GM20431 (cell line): ENCODE results near the gene TGFBR1.

Experiments used
- in situ Hi-C: fragments of 300-500 bp; cut with MseI, MboI; formaldehyde crosslinking; loops from one replicate; pipeline ENCODE4 v1.15.0; 2020; ENCODE audit warnings: low sequenced_read_pairs; ENCODE audit not compliant: unreplicated experiment

The TGFBR1 gene

DNA sequence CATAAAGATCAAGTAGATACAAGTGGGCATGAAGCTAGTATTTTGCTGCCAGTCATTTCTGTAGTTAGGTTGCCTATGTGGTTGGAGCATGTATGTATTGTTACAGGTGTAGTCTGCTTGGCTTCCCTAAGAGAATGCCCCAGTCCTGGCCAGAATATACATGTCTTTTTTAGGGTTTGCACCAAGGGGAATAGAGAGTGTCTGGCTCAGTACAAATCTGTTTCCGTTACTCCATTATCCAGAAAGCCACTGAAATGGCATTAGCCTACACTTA, 23.2 kb downstream of the TGFBR1 start:
- in situ Hi-C loops: loop anchor here (25.0 kb wide), 1 partner anchor 266 kb away; no protein-coding TSS in a partner anchor

DNA sequence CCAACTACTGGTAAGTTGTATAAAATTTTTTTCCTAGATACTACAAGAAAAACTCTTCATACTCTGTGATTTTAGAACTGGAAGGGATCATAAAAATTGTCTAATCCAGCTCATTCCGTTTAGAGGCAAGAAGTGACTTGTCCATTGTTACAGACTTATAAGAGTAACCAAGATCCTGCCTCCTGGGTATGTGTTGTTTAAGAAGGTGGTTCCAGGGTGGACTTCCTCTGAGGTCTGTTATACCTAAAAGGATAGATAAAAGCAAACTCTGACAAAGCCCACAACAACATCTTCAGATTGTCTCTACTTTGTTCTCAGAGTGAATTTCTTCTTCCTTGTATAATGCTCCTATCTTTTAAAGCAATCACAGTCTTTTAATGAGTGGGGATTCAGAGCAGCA, 24.2 kb downstream of the TGFBR1 start:
- in situ Hi-C loops: loop anchor here (25.0 kb wide), 1 partner anchor 267 kb away; no protein-coding TSS in a partner anchor

DNA sequence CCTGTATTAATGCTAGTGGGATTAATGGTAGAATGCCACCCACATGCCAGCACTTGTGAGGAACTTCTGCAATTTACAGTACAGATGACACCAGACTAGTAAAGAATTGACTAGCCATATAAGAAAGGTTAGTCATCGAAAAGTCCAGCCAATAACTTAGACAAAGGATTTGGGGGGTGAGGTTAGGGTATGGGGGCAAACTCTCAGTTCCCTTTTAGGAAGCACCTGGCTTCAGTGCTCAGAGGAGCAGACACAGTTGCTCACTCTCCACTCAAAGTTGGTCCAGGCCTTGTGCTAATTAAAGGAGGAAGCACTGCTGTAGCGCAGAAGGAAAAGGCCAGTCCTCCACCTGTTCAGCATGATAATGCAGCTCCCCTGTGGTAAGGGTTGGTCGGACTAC, 25.2 kb downstream of the TGFBR1 start:
- in situ Hi-C loops: loop anchor here (25.0 kb wide), 1 partner anchor 268 kb away; no protein-coding TSS in a partner anchor

DNA sequence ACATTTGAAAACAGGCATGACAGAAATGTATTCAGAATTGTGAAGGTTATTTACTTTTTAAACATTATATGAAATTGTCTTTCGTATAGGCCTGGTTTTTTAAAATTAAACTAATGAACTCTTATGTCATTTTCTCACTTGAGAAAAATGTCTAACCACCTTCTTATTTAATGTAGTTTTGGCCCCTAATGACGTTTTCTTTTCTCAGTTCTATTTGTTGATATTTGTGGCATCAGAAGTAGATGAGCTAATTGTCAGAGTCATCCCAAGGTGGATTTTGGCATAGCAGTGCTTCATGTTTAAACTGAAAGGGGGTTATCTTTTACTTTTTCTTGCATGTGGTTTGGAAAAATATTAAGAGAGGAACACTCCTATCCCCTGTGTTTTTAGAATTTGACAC, 28.2 kb downstream of the TGFBR1 start:
- in situ Hi-C loops: loop anchor here (25.0 kb wide), 1 partner anchor 271 kb away; no protein-coding TSS in a partner anchor

DNA sequence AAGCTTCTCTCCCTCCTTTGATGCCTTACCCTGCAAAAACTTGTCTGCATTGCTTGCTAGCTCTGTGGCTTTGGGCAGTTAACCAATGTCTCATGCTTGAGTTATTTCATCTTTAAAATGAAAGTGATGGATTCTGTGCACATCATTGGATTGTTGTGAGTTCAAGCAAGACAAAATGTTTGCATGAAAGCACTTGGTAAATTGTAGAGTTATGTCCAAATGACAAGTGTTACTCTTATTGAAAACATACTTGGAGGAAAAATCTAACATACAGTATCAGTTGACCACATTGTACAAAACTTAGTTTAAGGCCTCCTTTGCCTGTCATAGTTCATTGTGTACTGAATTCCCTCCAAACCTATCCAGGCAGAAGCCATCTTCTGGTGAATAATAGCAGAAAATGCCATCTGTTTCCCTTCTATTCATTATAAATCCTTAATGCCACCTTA, 30.0 kb downstream of the TGFBR1 start:
- in situ Hi-C loops: loop anchor here (25.0 kb wide), 1 partner anchor 273 kb away; no protein-coding TSS in a partner anchor

DNA sequence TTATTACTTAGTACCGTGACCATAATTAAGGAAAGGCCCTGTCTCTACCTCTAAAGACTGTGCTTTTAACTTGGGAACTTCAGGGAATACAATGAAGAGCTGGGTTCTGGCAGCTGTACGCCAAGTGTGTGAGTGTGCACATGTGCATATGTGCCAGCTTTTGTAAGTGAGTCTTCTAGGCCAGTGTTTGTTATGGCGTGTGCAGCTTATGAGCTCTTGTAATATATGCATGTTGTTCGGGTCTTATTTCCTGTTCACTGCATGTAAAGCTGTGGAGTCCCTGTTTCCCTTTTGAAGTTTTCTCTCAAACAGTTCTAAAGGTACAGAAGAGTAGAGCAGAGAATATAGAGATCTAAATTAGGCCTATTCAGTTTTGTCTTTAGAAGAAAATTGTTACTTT, 30.5 kb downstream of the TGFBR1 start:
- in situ Hi-C loops: loop anchor here (25.0 kb wide), 1 partner anchor 273 kb away; no protein-coding TSS in a partner anchor

DNA sequence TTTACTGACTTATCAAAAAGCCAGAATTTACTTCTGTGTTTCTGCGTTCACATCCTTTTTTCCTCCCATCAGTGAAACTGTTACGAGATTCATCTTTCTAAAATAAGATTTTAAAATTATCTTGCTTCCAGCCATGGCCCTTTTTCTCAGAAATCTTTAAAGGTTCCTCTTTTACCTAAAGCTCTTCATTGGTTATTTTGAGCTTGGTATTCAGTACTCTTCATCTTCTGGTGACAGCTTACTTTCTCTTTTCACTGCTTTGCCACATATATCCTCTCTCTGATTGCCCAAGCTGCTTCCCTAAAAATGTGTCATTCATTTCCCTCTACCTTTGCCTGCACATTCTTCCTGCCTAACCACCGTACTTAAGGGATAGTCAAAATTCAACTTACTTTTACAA, 32.3 kb downstream of the TGFBR1 start:
- in situ Hi-C loops: loop anchor here (25.0 kb wide), 1 partner anchor 275 kb away; no protein-coding TSS in a partner anchor

DNA sequence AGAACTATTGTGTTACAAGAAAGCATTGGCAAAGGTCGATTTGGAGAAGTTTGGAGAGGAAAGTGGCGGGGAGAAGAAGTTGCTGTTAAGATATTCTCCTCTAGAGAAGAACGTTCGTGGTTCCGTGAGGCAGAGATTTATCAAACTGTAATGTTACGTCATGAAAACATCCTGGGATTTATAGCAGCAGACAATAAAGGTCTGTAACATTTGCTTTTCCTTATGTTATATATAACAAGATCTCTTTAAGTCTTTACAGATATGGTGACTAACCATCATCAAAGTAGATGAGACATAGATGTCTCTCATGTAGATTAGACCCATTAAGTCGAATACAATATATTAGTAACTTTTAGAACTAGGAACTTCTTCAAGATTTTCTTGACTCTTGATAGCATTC, 33.0 kb downstream of the TGFBR1 start:
- in situ Hi-C loops: loop anchor here (25.0 kb wide), 1 partner anchor 276 kb away; no protein-coding TSS in a partner anchor

DNA sequence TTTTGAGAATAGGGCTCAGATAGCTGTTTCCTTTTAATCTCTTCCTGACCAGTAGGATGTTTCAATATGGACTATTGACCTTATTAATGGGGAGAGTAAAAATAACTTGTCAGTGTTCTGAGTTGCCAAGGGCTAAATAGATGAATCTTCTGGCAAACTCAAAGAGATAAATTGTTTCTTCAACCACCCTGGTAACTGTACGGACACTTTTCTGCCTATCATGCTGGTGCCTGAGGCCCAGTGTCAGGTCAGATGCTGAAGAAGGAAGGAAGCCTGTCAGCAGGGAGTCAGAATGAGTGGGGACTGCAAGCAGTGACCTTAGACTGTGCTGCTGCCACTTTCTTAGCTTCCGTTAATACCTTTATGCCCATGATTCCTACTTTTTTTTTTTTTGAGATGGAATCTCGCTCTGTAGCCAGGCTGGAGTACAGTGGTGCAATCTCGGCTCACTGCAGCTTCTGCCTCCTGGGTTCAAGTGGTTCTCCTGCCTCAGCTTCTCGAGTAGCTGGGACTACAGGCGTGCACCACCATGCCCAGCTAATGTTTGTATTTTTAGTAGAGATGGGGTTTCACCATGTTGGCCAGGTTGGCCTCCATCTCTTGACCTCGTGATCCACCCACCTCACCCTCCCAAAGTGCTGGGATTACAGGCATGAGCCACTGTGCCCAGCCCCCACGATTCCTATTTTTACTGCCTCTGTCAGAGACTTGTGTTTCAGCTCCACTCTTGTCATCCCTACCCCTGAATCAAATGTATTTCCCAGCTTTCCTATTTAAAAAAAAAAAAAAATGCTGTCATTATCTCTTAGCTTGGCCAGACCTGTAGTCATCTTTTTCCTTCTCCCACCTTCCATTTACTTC, 33.7 kb downstream of the TGFBR1 start:
- in situ Hi-C loops: loop anchor here (25.0 kb wide), 1 partner anchor 276 kb away; no protein-coding TSS in a partner anchor

DNA sequence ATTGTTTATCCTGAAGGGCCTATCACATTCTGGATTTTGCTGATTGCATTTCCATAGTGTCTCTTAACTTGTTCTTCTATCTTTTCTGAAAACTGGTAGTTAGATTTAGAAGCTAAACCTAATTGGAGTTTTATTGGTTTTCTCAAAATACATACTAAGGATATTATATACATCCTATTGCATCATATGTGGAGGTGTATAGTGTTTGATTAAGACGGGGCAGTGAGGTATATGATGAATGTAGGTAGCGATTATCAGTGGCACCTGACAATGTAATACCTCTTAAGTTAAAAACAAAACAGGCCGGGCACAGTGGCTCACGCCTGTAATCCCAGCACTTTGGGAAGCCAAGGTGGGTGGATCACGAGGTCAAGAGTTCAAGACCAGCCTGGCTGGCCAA, 35.0 kb downstream of the TGFBR1 start:
- in situ Hi-C loops: loop anchor here (10.0 to 25.0 kb wide), 2 partner anchors 135 to 278 kb away; no protein-coding TSS in a partner anchor

DNA sequence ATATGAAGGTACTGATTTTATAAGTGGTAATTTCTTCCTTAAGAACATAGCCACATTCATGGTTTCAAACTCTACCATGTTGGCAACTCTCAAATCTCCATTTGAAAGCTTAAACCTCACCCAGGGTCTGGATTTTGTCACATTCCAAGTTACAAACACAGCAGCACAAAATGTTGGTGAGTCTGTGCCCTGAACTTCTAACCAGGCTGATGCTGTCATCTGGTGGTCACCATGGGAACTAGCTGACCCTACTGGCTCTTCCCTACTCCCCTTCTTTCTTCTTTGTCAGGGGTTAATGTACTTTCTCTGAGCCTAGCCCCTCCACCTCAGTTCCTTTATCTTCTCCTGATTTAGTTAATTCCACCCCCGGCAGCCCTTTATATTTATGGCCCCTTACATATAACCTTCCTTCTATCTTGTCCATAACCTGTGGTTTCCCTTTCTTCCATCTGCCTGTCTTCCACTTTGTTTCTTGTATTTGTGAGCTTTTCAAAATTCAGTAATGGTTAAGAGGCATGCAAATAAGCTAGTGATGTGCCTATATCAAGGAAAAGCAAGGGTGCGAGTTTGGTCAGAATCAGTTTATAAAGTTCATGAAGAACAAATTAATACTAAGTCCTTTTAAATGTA, 35.9 kb downstream of the TGFBR1 start:
- in situ Hi-C loops: loop anchor here (10.0 to 25.0 kb wide), 2 partner anchors 136 to 278 kb away; no protein-coding TSS in a partner anchor

DNA sequence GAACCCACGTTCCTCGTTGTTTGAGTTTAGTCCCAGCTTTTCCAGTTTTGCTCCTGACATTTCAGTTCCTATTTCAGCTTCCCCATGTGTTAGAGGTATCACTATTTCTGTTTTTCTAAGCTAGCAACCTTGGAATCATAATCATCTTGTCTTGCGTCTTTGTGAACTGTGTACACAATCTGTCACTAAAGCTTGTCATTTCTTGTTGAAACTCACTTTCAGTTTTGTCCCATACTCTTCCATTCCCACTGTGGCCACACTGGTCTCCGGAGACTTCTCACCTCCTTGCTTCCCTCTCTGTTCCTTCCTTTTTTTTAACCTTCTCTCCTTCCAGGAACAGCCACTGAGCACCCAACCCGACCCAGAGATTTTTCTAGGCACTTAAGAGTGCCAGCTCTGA, 36.9 kb downstream of the TGFBR1 start:
- in situ Hi-C loops: loop anchor here (10.0 to 25.0 kb wide), 2 partner anchors 137 to 280 kb away; no protein-coding TSS in a partner anchor

DNA sequence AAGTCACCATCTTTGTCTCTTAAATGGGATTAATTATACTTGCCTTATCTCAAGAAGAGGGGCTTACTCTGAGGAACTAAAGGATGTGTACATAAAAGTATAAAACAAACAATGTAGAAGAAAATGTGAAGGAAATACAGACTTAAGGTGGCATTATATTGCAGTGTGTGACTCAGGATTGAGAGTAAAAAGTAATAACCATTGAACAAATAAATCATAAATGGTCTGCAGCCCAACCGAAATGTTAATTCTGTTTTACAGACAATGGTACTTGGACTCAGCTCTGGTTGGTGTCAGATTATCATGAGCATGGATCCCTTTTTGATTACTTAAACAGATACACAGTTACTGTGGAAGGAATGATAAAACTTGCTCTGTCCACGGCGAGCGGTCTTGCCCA, 37.4 kb downstream of the TGFBR1 start:
- in situ Hi-C loops: loop anchor here (10.0 to 25.0 kb wide), 2 partner anchors 137 to 280 kb away; no protein-coding TSS in a partner anchor

DNA sequence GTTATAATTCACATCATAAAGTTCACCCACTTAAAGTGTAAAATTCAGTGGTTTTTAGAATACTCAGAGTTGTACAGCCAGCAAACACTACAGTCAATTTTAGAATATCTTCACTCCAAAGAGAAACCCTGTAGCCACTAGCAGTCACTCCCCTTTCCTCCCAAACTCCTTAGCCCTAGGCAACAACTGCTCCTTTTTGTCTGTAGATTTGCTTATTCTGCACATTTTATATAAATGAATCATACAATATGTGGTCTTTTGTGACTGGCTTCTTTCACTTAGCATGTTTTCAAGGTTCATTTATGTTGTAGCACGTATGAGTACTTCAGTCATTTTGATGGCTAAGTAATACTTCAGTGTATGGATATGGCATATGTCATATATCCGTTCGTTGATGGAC, 38.7 kb downstream of the TGFBR1 start:
- in situ Hi-C loops: loop anchor here (10.0 to 25.0 kb wide), 2 partner anchors 139 to 281 kb away; no protein-coding TSS in a partner anchor

DNA sequence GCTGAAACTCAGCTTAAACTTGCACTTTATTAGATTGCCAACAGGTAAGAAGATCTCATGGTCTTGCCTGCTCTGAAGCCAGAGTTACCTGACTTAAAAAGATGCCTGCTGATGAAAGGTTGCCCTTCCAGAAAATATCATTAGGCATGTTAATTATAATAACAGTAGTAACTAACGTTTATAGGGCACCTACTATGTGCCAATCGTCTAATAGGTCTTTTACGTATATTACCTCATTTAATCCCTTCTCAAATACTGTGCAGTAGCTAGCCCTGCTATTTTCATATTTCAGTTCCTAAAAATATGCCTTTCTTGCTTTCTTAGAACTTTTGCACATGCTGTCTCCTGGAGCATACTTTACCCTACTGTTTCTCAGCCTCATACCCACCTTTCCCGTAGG, 40.1 kb downstream of the TGFBR1 start:
- in situ Hi-C loops: loop anchor here (10.0 to 25.0 kb wide), 2 partner anchors 140 to 283 kb away; no protein-coding TSS in a partner anchor

DNA sequence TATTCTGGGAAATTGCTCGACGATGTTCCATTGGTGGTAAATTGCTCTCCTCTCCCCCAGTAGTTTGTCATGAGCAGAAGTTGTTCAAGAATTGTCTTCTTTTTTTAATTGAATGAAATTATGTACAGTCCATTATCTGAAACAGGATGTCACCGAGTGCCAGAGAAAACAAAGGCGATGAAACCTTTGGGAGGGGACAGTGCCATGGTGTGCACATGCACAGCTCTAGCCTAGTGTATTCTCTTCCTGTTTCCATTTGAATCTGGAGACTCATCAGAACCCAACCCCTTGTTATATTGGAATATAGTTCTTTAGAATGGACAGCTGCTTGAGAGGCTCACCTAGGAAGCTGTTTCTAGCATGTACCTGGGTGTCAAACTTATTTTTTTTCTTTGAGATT, 41.7 kb downstream of the TGFBR1 start:
- in situ Hi-C loops: loop anchor here (10.0 to 25.0 kb wide), 2 partner anchors 142 to 284 kb away; no protein-coding TSS in a partner anchor

DNA sequence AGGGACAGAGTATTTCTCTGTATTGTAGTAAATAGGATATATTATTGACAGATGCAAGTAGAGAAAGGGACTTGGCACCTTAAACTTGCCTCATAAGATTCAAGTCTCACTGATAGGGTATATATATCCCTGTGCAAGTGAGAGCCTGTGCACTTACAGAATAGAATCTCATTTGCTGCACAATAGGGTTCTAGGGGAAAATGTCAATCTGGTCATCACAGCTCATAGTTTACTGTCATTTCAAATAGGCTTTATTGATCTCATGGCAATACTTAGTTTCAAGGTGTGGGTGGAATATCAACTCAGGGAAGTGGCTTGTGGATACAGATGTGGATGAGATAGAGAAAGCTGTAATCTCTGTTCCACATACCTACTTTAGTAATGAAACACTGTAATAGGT, 42.3 kb downstream of the TGFBR1 start:
- in situ Hi-C loops: loop anchor here (10.0 to 25.0 kb wide), 2 partner anchors 142 to 285 kb away; no protein-coding TSS in a partner anchor

DNA sequence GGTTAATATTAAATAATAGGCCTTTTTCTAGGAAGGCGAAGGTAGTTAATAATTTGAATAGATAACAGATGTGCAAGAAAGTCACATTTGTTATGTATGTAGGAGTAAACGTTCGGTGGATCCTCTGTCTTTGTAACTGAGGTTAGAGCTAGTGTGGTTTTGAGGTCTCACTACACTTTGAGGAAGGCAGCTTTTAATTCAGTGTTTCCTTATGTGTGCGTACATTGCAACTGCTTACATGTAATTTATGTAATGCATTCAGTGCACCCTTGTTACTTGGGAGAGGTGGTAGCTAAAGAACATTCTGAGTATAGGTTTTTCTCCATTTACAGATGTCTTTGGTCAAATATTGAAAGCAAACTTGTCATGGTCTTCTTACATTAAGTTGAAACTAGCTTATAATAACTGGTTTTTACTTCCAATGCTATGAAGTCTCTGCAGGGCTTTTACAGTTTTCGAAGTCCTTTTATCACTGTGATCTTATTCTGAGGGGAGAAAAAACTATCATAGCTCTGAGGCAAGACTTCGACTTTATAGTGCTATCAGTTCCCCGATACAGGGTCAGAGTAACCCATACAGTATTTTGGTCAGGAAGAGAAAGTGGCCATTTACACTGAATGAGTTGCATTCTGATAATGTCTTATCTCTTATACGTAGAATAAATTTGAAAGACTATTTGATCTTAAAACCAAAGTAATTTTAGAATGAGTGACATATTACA, 45.7 kb downstream of the TGFBR1 start:
- in situ Hi-C loops: loop anchor here (25.0 kb wide), 1 partner anchor 1062 kb away; no protein-coding TSS in a partner anchor

DNA sequence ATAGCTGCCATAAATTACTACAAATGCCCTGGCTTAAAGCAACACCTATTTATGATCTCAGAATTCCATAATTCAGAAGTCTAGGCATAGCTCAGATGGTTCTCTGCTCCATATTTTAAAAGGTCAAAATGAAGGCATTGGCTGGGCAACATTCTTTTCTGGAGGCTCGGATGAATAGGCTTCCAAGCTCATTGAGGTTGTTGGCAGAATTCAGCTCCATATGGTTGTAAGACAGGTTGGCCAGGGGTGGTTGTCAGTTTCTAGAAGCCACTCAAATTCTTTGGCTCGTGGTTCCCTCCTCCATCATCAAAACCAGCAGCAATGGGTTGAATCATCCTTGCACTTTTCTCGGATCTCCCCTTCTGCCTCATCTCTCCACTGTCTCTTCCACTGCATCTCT, 49.4 kb downstream of the TGFBR1 start:
- in situ Hi-C loops: loop anchor here (25.0 kb wide), 1 partner anchor 1058 kb away; no protein-coding TSS in a partner anchor

DNA sequence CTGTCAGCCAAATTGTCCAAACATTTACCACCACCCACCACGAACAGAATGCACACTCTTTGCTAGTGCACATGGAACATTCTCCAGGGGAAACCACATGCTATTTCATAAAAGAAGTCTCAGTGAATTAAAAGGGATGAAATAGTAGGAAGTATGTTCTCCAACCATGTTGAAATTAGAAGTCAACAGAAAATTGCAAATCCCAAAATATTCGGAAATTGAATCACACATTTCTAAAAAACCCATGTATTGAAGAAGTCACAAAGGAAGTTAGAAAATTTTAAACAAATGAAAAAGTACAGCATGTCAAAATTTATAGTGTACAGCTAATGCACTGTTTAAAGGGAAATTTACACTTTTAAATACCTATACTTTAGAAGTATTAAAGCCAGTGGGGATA, 50.8 kb downstream of the TGFBR1 start:
- in situ Hi-C loops: loop anchor here (25.0 kb wide), 1 partner anchor 1057 kb away; no protein-coding TSS in a partner anchor
